Fibroblast of lung (primary cell): ENCODE results near the gene TXNDC11.

ENCODE experiments used
- EZH2 ChIP-seq: IDR thresholded peaks from 2 replicates; pipeline ENCODE4 v1.5.1; 2012; ENCODE audit warnings: low read length, control low read depth, mild to moderate bottlenecking; ENCODE audit errors: missing control alignments
- TF ChIP-seq, protein P1 (sequence below), 2 donors: IDR thresholded peaks in 1 of 2; conservative IDR thresholded peaks in 1 of 2; 1 replicate in 1 of 2; 2 replicates in 1 of 2; pipeline ENCODE4 v1.5.1; 2011 to 2012; ENCODE audit warnings: low read length in 2 of 2, control low read depth in 1 of 2, inconsistent platforms in 1 of 2, low read depth in 1 of 2, mild to moderate bottlenecking in 1 of 2

DNA sequence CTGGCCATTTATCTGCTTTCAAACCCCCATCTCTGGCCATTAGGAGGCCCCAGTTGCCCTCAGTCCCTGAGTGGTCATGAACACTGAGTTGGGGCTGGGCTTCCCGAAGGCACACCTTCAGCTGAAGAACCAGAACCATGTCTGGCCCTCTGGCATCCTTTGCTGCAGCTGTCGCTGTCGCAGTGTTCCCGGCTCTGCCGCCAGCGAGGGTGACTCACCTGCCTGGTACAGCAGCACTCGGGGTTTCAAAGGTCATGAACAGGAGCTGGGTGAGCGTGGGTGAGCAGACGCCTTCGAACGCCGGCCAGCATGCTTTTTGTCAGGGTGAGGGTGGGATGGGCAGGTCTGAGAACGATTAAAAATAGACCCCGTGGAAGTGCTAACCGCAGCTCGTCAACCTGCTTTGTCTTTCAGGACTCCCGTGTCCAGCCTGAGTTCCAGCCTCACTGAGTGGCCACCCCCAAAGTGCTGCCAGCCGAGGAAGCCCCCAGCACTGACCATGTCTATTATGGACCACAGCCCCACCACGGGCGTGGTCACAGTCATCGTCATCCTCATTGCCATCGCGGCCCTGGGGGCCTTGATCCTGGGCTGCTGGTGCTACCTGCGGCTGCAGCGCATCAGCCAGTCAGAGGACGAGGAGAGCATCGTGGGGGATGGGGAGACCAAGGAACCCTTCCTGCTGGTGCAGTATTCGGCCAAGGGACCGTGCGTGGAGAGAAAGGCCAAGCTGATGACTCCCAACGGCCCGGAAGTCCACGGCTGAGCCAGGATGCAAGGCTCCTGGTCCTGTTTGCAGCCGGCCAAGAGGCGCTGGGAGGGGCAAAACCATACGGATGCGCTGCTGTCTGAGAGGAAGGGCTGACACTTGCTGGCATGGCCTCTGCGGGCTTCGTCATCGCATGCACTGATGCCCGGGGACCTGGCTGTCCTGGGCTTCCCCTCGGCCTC is 66.8 kb downstream of the TXNDC11 start:
- TF ChIP-seq, protein P1, sequence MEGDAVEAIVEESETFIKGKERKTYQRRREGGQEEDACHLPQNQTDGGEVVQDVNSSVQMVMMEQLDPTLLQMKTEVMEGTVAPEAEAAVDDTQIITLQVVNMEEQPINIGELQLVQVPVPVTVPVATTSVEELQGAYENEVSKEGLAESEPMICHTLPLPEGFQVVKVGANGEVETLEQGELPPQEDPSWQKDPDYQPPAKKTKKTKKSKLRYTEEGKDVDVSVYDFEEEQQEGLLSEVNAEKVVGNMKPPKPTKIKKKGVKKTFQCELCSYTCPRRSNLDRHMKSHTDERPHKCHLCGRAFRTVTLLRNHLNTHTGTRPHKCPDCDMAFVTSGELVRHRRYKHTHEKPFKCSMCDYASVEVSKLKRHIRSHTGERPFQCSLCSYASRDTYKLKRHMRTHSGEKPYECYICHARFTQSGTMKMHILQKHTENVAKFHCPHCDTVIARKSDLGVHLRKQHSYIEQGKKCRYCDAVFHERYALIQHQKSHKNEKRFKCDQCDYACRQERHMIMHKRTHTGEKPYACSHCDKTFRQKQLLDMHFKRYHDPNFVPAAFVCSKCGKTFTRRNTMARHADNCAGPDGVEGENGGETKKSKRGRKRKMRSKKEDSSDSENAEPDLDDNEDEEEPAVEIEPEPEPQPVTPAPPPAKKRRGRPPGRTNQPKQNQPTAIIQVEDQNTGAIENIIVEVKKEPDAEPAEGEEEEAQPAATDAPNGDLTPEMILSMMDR (conservative IDR thresholded peaks at IDR 0.05 in 1 of 2, IDR thresholded peaks at IDR 0.05 in 1 of 2; ENCODE audit: low read depth in 1 of 2, low read length in 2 of 2) = no peak
- no peak for TF ChIP-seq EZH2
